H7 (cell line): ENCODE results near the gene ITIH5. TPM values are rescaled to one million over a fixed set of nuclear protein-coding genes. Genes with fewer than 3 reads are reported as not detected.
"Not testable (repeated sequence)": the region's sequence is repeated elsewhere in the genome, so short reads cannot be mapped to it uniquely, and the experiment has no call there.

ENCODE experiments used
- DNase-seq: peaks from one replicate; pipeline ENCODE4 v3.0.0; 2012
- H3K27me3 ChIP-seq: 2 replicates; pipeline ENCODE4 v1.6.0; 2011; ENCODE audit warnings: mild to moderate bottlenecking, low read length; ENCODE audit not compliant: control insufficient read depth, insufficient read depth
- H3K36me3 ChIP-seq: replicated peaks from 2 replicates; pipeline ENCODE4 v1.5.1; 2011; ENCODE audit warnings: low read length; ENCODE audit not compliant: control insufficient read depth, insufficient read depth
- H3K4me3 ChIP-seq: 2 replicates; pipeline ENCODE4 v1.5.1; 2011; ENCODE audit warnings: low read depth, mild to moderate bottlenecking, control low read depth, low read length, moderate library complexity; ENCODE audit not compliant: insufficient read depth
- total RNA-seq: library from RNA; depleted of rRNA; stranded (reverse); fragments of >200 nt; shearing (Covaris generic); gene quantifications from 2 replicates; pipeline ENCODE4 v1.2.3, GENCODE V29; 2014; rRNA removed

The ITIH5 gene
- 0.67 and 1.9 TPM in 2 replicates for total RNA-seq

DNA sequence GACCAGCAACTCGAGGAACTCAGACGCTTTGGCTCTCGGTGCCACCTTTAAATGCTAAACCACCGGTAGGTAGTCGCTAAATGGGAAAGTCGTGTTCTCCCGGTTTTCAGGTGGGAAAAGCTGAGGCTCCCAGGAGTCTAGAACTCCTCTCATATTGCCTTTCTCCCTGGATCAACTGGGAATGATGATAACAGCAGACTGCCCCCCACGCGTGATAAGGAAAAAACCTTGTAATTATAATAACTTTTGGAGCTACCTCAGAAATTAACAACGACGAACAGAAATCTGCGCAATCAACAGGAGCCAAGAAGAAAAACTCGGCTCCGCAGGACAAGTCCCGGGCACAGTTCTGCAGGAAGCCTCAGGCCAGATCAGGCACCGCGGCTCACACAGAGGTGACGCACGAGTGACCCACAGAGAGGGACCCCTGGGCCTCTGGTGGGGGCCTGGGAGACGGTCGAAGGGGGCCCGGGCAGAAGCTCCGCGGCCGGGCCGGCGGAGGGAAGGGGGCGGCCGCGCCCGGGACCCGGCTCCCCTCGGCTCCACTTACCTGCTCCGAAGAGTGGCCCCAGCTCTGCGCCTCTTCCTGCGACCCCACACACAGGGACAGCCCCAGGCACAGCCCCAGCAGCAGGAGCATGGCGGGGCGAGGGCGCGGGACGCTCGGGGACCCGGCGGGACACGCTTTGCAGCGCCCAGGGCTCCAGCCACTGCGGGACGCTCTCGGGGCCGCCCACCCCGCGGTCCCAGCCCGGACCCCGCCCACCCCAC is at the start of gene ITIH5:
TSS of gene ITIH5 (minus strand) at position 714 of the 771 bp plus-strand sequence. CDS start at position 640, 74 bp downstream.
- H3K27me3 ChIP-seq: peaks cover 23% of the 10 kb centered on the region
- H3K4me3 ChIP-seq: peak within 1 kb of the TSS; percentile 61
- H3K36me3 ChIP-seq: no peaks in the 10 kb centered on the region
- DNase-seq: peak; percentile 81

- no peak for DNase-seq
- Histone ChIP-seq H3K36me3 (no peaks in the 10 kb centered on the region), H3K27me3 (no peaks in the 10 kb centered on the region), H3K4me3 (no peak overlapping the region)
Measured at GRCh38 chr10:7715515-7715914, 48.7 kb upstream of the ITIH5 start.

DNA sequence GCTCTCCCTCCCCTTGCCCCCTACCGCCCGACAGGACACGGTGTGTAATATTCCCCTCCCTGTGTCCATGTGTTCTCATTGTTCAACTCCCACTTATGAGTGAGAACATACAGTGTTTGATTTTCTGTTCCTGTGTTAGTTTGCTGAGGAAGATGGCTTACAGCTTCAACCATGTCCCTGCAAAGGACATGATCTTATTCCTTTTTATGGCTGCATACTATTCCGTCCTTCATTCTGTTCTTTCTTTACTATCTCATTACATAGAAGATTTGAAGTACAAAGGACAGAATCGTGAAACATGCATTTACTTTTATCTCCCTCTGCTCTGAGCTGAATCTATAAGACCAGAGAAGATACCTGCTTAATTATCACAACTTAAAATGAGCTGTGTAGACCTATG is 44.3 kb upstream of the ITIH5 start:
- H3K4me3 ChIP-seq, H3K27me3 ChIP-seq, DNase-seq, H3K36me3 ChIP-seq: not testable (repeated sequence)

DNA sequence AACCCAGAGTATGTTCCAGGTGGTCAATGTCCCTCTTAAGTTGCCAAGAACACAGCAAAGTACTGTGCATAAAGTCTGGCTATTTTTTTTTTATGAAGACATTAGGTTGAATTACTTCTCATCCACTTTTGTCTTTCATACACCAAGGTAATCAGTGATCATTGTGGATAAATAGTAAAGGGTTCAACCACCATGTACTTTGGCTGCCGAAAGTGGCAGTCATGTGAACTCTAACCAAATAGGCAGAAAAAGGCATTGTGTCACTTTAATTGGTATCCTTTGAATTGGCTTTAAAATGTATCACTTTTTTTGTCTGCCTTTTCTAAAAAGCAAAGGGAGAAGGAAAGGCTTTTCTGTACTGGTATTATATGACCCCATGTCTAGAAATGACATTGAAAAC is 43.7 kb upstream of the ITIH5 start:
- Histone ChIP-seq H3K27me3 (no peaks in the 10 kb centered on the region), H3K4me3 (no peak overlapping the region), H3K36me3 (no peaks in the 10 kb centered on the region)
- no peak for DNase-seq

GRCh38 chr10:7708832-7709231 is 42.1 kb upstream of the ITIH5 start:
- no peak for DNase-seq
- no peak overlapping the region for H3K4me3 ChIP-seq
- H3K36me3 ChIP-seq: no peaks in the 10 kb centered on the region
- H3K27me3 ChIP-seq: no peaks in the 10 kb centered on the region

- DNase-seq: no peak
- Histone ChIP-seq H3K4me3 (no peak overlapping the region), H3K36me3 (no peaks in the 10 kb centered on the region), H3K27me3 (no peaks in the 10 kb centered on the region)
Measured at GRCh38 chr10:7707858-7708622, 41.3 kb upstream of the ITIH5 start.

DNA sequence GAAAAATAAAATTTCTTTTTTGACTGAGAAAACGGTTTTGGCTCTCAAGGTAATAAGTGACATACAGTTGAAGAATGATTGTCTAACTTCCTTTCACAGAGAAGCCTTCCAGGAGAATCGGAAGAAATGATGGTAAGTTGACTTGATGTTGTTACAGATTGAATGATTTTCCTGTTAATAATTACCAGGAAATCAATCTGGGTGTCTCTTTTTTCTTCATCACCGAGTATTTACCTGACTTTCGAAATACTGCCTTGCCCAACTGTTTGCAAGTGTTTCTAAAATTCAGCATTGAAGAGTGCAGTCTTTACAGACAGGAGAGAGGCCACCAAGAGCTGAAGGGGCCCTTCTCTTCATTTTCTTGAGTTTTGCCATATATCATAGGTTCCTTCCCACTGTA is 40.3 kb upstream of the ITIH5 start:
- Histone ChIP-seq H3K27me3 (no peaks in the 10 kb centered on the region), H3K4me3 (no peak overlapping the region), H3K36me3 (no peaks in the 10 kb centered on the region)
- DNase-seq: no peak

DNA sequence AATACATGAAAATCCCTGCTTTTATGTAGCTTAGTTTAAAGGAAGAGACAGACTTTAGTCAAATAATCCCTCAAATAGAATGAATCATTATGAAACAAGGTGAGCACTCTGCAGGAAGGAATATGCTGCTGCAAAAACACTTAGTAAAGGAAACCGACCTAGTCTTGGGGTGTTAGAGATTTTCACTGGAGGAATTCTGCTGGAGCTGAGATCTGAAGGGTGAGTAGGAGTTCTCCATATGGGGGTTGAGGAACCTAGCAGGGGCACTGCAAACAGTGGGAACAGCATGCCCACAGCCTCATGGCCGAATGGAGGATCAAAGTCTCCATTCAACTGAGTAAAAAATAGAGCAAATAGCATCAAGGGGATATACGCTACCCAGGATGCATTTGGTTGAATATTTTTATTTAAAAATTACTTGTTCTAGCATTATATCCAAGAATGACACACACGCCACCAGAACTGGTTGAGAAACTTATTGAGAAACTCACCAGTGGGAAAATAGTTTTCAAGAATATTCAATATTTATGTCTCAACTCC is 39.8 kb upstream of the ITIH5 start:
- DNase-seq: no peak
- Histone ChIP-seq H3K36me3 (no peaks in the 10 kb centered on the region), H3K27me3 (no peaks in the 10 kb centered on the region)

GRCh38 chr10:7705341-7705740 is 38.6 kb upstream of the ITIH5 start:
- no peak for DNase-seq
- no peak overlapping the region for H3K4me3 ChIP-seq
- H3K36me3 ChIP-seq: no peaks in the 10 kb centered on the region
- H3K27me3 ChIP-seq: no peaks in the 10 kb centered on the region

More for the DNA sequence above, 39.8 kb upstream of the ITIH5 start:
- H3K4me3 ChIP-seq: no peak overlapping the region

- H3K27me3 ChIP-seq: no peaks in the 10 kb centered on the region
- no peaks in the 10 kb centered on the region for H3K36me3 ChIP-seq
- no peak overlapping the region for H3K4me3 ChIP-seq
- DNase-seq: no peak
Measured at GRCh38 chr10:7704071-7705016, 37.6 kb upstream of the ITIH5 start.

- Histone ChIP-seq H3K36me3 (no peaks in the 10 kb centered on the region), H3K4me3 (no peak within 1 kb of the TSS), H3K27me3 (no peaks in the 10 kb centered on the region)
- no peak for DNase-seq
Measured at GRCh38 chr10:7703140-7703539, 36.4 kb upstream of the ITIH5 start, which contains the start of gene ITIH2. Gene ITIH2 (plus strand): TSS chr10:7703316. CDS start chr10:7703435, 119 bp downstream.

GRCh38 chr10:7702288-7702812 is 35.6 kb upstream of the ITIH5 start:
- H3K36me3 ChIP-seq: no peaks in the 10 kb centered on the region
- no peak for DNase-seq
- no peak overlapping the region for H3K4me3 ChIP-seq
- no peaks in the 10 kb centered on the region for H3K27me3 ChIP-seq

GRCh38 chr10:7701158-7701742 is 34.5 kb upstream of the ITIH5 start:
- no peaks in the 10 kb centered on the region for H3K27me3 ChIP-seq
- H3K36me3 ChIP-seq: no peaks in the 10 kb centered on the region
- no peak for DNase-seq

More at GRCh38 chr10:7701158-7701742, 34.5 kb upstream of the ITIH5 start:
- H3K4me3 ChIP-seq: no peak overlapping the region
